D341Med (cell line): ENCODE results near the gene SNIP1.
"Not testable (repeated sequence)": the region's sequence is repeated elsewhere in the genome, so short reads cannot be mapped to it uniquely, and the experiment has no call there.

Source experiments
- DNase-seq: peaks from one replicate; pipeline ENCODE4 v3.0.0; 2012; ENCODE audit warnings: low spot score

SNIP1 gene, protein sequence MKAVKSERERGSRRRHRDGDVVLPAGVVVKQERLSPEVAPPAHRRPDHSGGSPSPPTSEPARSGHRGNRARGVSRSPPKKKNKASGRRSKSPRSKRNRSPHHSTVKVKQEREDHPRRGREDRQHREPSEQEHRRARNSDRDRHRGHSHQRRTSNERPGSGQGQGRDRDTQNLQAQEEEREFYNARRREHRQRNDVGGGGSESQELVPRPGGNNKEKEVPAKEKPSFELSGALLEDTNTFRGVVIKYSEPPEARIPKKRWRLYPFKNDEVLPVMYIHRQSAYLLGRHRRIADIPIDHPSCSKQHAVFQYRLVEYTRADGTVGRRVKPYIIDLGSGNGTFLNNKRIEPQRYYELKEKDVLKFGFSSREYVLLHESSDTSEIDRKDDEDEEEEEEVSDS

DNA sequence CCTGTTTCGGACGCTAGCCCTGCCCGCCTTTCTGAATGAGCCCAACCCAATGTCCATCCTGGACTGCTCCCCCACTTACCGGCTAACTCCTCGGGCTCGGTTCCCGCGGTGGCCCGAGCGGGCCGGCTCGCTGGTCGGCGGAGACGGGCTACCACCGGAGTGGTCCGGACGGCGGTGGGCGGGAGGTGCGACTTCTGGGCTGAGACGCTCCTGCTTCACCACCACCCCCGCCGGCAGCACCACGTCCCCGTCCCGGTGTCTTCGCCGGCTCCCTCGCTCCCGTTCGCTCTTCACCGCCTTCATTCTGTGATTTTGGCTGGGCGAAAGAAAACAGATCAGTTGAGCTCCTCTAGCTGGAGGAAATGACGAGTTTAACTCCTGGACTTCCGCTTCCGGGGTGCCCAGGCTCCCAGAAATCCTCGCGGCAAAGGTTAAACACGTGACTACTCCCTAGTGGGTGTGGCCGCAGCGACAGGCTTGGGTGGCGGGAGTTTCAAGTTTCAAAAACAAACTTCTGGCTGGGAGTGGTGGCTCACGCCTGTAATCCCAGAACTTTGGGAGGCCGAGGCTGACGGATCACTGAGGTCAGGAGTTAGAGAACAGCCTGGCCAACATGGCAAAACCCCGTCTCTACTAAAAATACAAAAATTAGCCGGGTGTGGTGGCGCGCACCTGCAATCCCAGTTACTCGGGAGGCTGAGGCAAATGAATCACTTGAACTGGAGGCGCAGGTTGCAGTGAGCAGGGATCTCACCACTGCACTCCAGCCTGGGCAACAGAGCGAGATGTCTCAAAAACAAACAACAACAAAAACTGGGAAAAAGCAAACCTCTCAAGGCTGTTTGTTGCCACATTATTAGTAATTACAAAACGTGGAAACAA lies at the start of gene SNIP1:
TSS of gene SNIP1 (minus strand) at position 367 of the 882 bp plus-strand sequence. CDS start at position 303, 64 bp downstream.
- peak; percentile 94 for DNase-seq

DNA sequence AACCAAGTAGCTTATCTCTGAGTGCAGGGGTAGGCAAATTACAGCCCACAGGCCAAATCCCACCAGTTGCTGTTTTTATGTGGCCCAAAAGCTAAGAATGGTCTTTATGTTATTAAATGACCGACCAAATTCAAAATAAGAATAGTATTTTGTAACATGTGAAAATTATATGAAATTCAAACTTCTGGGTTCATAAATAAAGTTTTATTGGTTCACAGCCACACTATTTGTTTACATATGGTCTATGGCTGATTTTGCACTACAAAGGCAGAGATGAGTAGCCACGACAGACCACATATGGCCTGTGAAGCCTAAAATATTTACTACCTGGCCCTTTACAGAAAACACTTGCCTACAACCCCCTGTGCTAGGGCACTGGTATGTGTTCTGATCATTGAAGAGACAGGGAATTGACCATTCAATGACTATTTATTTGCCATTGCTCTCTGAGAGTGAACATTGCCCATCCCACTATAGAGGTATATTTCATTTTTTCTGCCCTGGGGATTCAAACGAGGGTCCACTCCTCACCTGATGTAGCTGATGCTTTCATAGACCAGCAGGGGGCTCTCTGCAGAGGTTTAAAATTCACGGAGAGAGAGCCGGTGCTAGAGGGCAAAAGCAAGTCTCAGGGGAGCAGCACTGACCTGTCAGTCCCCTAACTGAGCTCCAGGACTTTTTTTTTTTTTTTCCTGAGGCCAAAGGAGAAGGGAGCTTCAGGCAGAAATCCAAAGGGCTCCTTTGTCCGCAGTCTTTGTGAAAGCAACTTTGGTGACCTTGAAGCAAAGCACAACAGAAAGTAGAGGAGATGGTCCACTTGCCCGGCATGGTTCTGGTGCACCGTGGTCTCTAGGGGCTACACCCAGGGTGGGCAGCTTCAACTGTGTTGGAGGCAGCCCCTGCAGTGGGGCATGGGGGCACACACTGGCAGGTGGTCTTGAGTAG lies 48.9 kb upstream of the SNIP1 start:
- DNase-seq, result peak; percentile 66

DNA sequence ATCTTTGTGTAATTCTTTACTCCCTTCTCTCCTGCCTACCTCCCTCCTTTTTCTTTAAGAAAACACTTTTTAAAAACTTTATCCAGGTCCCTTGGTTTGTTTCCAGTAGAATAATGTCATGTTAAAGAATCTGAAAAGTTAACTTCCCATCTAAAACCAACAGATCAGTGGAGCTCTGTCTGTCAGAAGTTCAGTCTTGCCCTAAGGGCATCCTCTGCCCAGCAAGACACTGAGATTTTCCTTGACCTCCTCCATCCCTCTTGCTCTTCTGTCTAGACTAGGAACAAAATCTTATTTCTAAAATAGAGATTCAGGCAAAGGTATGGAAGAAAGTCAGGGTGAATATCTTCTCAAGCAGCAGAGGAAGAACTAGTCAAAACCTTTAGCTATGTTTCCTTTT lies 47.3 kb upstream of the SNIP1 start:
- no peak for DNase-seq

DNA sequence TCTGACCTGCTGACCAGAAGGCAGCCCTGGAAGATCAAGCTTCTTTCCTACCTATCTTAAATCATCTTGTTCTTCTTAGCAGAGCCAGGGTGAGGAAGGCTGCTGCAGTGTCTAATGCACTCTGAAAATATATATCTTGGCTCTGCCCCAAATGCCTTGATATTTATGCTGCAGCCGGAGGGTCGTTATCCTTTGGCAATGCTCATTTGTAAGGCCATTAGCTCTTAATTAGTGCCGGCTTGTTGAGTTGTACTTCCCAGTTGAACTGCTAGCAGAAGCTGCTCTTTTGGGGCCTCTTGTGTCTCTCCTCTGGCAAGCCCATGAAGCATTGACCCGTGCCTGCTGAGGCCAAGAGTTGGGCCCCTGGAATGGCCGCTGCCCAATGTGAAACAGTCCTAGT lies 45.8 kb upstream of the SNIP1 start:
- DNase-seq, result no peak

DNA sequence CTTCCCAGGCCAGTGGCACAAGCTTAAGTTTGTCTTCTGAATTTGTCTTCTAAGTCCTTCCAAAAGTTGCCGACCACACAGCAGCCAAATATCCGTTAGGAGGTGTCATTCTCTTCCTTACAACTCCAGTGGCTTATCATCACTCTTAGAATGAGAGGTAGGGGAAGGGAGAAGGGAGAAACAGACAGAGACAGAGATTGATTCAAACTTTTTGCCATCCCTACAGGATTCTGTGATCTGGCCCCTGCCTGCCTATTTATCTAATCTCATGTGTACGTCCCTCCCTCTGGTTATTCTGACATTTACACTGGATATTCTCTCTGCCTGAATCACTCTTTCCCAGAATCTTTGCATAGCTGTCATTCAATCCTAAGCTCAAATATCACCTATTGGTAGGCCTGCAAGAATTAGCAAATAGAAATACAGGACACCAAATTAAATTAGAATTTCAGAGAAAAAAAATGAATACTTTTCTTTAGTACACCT lies 42.1 kb upstream of the SNIP1 start:
- DNase-seq, result no peak

DNA sequence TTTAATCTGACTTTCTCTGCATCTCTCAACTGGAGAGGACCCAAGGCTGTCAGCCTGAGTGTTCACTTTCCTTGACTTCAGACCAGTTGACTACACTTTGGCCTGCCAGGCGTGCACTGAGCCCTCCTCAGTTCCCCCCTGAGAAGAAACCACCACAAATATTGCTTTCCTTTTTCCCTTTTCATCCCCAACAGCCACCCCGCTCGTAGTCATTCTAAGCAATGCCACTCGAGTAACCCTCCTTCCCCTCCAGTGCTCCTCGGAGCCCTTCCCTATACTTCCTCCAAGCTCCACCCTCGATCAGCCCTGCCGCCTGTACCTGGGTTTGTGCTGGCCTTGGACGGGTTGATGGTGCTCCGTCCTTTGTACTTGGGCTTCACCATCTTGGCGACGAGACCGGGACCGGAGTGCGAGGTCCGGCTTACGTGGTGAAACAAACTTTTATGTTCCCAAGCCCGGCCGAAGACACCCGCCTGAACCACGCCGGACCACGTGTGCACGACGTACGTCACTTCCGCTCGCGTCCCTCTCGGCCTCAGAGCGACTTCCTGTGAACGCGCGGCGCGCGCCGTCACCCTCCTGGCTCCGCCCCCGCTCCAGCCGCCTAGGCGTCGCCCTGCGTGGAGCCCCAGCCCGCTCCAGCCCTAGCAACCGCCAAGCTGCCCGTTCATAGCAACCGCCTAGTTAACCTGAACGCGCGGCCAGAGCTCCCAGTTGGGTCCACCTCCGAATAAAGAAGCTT lies 41.5 kb upstream of the SNIP1 start, which contains the start of gene GNL2:
TSS of gene GNL2 (minus strand) at position 498 of the 742 bp plus-strand sequence. CDS start at position 383, 115 bp downstream.
- peak; percentile 99 for DNase-seq

DNA sequence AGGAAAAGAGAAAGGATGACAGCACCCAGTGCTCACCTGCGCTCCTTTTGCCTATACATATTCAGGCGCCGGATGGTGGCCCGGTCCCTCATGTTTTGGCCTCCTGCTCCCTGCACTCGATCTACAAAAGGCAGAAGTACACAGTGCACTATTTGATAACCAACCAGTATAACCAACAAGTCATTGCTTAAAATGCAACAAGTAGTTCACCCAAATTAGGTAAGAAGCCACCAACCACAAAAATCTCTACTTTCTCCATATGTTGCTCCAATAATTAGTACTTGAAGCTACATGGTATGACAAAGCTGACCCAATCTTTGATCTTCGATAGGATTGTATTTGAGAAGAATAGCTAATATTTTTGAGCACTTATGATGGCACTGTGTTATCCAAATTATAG lies 39.6 kb upstream of the SNIP1 start:
- DNase-seq, result no peak

DNA sequence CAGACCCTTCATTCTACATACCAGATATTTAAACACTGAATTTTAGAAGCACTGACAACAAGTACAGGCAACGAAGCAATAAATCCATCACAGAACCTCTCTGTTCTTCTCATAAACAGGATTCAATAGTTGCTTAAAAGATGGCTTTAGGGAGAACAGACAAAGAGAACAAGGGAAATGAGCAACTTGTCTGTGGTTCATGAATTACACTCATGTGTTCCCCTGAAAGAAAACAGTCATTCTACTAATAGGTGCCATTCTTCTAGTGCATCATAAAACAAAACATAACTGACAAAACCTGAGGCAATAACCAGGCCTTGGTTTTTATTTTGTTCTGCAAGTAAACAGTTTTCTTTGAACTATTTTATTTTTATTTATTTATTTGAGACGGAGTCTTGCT lies 34.8 kb upstream of the SNIP1 start:
- no peak for DNase-seq

DNA sequence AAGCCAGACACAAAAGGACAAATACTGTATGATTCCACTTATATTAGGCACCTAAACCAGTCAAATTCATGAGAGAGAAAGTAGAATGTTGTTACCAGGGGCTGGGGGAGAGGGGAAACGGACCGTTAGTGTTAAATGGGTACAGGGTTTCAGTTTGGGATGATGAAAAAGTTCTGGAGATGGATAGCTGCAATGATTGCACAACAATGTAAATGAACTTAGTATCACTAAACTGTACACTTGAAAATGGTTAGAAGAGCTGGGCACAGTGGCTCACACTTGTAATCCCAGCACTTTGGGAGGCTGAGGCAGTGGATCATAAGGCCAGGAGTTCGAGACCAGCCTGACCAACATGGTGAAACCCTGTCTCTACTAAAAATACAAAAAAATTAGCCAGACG lies 30.5 kb upstream of the SNIP1 start:
- not testable (repeated sequence) for DNase-seq

DNA sequence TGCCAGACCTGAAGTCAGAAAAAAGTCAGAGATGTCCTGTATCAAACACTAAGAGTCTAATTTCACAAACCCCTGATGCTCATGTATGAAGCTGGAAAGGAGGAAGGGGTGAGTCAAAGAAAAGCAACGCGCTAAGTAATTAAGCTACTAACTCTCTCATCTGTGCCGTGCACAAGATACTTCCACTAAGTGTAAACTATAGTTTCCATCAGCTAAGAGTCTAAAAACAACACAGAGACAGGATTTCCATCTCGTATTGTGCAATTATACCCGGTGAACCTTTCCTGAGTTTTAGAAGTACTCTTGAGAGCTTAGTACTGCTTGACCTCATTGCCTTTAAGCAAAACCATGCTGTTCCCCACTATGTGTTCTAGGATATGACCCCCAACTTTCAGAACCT lies 21.6 kb upstream of the SNIP1 start:
- no peak for DNase-seq

DNA sequence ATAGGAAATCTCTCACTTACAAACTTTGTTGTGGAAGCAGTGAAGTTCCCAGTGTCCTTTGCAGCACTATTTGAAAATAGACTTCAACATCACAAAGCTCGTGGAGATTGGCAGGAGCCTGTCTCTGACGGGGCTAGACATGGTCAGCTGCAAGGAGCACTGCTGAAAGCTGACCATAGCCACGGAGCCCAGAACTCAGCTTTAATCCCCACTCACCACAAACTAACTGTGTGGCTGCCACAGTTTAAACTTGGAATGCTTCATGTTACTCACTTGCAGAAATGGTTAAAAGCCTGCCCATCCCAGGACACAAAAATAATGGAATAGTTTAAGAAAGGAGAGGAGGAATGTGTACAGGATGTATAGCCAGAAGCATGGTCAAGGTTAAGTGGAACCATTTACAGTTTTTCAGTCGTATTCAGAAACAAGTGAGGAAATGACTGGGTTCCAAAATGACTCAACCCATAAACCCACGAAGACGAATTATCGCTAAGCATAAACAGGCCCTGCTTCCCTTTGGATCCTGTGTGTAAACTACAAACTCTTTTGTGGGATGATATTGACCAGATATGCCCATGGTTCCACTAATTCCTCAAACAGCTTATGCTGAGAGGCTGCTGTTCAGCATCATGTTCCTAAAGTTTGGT lies 20.9 kb upstream of the SNIP1 start:
- DNase-seq, result no peak

DNA sequence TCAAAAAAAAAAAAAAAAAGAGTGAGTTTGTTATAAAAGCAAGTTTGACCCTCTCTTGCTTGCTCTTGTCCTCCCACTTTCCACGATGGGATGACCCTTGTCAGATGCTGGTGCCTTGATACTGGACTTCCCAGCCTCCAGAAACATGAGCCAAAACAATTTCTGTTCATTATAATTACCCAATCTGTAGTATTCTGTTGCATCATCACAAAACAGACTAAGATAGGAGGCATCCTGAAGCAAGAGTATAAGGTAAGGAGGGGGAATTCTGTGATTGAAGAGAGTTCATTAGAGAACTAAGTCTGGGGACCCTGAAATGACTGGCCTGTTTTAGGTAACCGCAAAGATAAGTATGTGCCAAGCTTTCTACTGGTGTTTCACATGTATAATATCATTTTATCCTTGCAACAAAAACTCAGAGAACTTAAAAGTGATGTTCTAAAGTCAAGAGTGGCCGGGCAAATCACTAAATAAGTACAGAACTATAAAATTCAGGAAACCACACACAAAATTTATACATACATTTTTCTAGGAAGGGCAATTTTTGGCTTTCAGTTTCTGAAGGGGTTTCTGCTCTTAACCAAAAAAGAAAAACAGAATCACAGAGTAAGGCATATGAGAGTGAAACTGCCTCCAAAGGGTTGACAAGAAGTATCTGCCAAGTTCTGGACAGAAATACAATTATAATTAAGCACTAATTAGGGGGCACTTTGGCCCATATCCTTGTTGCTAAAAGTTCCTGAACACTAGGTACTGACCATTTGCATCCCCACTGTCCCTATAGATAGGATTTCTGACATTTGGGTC lies 16.6 kb upstream of the SNIP1 start:
- no peak for DNase-seq

DNA sequence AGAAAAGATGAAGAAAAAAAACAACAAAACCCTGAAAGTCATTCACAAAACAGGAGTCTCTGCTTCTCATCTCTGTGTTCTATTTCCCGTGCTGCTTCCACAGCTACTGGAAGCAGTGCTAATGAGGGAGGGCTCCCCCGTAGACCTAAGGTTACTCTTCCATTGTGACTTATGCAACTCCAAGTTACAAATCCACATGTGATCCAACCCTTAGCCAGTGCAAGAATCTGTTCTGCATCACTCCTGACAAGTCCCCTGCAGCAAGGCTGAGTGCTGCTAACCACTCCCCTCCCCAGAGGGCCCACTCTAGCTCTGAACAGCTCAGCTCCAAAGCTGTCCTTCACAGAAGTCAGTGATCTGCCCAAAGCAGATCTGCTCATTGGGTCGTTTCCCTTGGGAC lies 12.9 kb upstream of the SNIP1 start:
- DNase-seq, result no peak

DNA sequence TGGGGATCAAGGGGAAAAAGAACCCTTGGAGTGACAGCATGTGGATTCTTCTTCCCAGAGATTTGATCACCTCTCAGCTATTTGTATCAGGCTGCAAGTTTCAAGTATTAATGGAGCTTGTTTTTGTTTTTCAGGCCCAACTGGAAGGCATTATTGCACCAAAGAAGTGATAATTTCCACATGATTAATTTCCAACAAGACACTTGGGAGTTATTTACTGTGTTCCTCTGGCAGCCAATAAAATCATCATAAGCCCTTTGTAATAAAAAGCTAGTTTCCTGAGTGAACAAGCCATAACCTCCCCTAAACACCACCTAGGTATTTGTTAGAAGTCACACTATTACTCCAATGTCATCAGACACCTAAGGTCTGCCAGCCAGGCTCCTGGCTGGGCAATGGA lies 10.8 kb upstream of the SNIP1 start:
- DNase-seq, result no peak

DNA sequence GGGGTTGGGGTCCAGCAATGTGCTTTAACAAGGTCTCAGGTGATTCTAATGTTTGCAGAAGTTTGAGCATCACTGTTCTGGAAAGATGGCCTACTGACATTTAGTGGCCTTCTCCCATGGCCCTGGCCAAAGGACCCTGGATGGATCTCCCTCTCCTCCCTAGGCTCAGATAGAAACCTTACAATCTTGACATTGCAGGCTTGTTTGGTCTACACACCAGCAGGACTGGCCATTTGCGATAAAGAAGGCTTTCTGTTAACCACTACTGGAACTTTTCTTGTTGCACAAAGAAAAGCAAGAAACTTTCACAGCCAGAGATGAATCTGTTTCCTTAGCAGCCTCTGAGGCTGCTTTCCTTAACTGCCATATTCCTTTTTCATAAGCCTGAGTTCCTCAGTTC lies 8.9 kb upstream of the SNIP1 start:
- no peak for DNase-seq

DNA sequence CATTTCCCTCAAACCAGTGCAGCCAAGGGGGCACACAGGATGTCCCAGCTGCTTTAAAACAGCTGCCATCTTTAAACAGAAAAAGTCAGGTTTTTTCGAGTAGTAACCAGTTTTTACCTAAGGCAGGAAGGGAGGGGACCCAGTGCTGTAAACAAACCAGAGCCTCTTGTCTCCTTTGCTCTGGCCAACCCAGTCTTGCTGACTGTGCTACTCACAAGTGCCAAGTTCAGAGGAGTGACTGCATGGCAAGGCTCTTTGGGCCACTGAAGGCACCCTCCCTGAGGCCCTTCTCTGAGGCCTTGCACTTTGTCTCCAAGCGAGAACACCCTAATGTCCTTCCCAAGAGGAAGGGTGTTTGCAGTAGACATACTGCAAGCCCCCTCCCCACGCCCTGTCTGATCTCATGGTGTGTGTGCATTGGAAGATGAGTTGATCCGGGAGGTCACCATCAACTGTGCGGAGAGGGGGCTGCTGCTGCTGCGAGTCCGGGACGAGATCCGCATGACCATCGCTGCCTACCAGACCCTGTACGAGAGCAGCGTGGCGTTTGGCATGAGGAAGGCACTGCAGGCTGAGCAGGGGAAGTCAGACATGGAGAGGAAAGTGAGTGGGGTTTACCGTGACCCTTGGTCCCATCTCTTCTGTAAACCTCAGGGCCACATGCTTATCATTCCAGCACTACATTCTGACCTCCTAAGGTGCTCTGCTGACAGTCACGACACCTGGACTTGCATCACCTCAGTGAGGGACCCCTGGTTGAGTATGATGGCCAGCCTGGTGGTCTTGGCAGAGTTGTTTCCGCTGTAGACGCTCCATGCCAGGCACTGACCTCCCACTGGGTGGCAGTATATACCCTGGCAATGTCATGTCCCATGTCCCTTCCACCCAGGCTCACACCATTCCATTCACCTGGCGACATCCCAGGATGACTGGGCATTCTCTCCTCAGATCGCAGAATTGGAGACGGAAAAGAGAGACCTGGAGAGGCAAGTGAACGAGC lies 7.3 kb upstream of the SNIP1 start:
- peak; percentile 63 for DNase-seq

DNA sequence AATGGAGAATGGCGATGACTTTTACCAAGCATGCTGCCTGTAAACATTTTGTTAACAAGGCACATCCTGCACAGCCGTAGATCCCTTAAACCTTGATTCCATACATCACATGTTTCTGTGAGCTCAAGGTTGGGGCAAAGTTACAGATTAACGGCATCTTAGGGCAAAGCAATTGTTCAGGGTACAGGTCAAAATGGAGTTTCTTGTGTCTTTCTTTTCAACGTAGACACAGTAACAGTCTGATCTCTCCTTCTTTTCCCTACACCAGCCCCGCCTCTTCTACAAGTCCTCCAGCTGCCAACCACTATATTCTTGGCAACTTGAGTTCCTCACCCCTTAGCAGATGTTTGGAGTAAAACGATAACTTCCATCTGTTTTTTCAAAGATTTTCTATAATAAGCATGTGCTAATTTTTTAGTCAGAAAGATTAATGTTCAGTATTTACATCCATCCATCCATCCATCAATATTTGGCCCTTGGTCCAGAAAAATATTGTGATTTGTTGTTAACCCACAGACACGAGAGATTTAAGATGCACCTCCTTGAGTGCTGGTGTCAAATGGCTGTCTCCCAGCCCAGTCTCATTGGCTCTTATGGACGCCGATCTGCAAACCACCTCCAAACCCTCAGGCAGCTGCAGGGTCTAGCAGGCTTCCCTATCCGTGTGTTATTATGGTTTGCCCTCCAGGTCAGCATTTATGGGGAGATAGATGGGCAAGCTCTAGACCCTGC lies 6.5 kb upstream of the SNIP1 start:
- DNase-seq, result no peak

DNA sequence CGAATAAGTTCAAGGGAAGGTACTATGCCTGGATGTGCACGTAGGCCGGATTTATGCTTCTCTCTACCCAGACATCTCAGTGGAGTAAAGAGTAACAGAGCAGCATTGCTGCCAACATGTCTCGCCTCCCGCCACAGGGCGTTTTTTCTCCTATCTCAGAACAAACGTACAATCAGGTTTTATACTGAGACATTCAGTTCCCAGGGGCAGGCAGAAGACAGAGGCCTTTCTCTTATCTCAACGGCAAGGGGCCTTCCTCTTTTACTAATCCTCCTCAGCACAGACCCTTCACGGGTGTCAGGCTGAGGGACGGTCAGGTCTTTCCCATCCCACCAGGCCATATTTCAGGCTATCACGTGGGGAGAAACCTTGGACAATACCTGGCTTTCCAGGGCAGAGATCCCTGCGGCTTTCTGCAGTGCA lies 5.9 kb upstream of the SNIP1 start:
- DNase-seq, result not testable (repeated sequence)
